ENCODE results near the gene ABCF2. TPM values are rescaled to one million over a fixed set of nuclear protein-coding genes. Genes with fewer than 3 reads are reported as not detected.

The ABCF2 gene
- total RNA-seq, 1 experiment from 2014 or later = 45.8 TPM

DNA sequence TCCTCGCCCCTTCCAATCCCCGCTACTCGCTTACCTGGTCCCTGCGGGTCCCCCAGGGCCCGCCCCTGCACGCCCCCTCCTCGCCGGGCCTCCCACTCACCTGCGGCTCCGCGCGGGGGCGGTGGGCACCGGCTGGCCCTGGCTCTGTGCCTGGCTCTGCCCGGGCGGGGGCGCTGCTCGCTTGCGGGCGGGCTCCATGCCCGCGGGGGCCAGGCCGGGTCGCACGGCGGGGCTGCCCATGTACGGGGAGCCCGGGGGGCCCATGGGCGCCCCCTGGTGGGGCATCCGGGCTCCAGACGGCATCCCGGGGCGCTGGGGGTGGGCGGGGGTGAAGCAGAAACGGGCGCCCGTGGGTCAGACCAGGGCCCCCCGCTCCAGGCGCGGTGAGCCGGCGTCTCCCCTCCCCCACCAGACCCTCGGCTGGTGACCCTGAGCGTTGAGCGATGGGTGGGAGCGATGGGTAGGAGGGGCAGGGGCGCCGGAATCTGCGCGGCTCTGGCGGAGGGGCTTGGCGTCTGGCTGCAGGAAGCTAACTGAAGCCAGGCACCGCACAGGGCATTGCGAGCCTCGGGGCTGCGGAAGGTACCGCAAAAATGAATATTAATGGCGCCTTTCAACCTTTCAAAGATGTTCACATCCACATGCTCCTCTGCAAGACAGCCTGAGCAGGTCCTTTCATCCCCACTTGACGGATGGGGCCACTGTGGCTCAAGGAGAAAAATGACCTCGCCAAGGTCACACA lies 18.5 kb upstream of the ABCF2 start:
- Histone ChIP-seq H2AFZ (no peak overlapping the region), H4K20me1 (ENCODE audit: insufficient read depth) (0 out of 2 replicates have a peak, but pooled peaks cover 3% of the 10 kb centered on the region), H3K4me3 (no peak overlapping the region), H3K27me3 (ENCODE audit: insufficient read depth, low read depth) (peaks cover 33% of the 10 kb centered on the region), H3K36me3 (ENCODE audit: low read depth) (no peaks in the 10 kb centered on the region), H3K27ac (no peak overlapping the region), H3K79me2 (ENCODE audit: low read depth) (no peaks in the 10 kb centered on the region), H3K9me2 (ENCODE audit: insufficient read depth) (no peaks in the 10 kb centered on the region), H3F3A (ENCODE audit: insufficient read depth, low read depth) (peaks cover 16% of the 10 kb centered on the region), H3K4me2 (no peak overlapping the region), H3K4me1 (replicated peaks; ENCODE audit: insufficient read depth) (no peaks in the 10 kb centered on the region; the same call in 1 of the 2 replicates), H3K9me3 (ENCODE audit: insufficient read depth, low read depth) (no peaks in the 10 kb centered on the region)
- intact Hi-C loops (cut with micrococcal nuclease; ENCODE audit: unreplicated experiment) = no loop called here
- BruUV-seq (replicated peaks) = no TSS peak
- no peak for TF ChIP-seq EZH2 (IDR thresholded peaks at IDR 0.05; ENCODE audit: low read depth)
- TF ChIP-seq, protein P1, sequence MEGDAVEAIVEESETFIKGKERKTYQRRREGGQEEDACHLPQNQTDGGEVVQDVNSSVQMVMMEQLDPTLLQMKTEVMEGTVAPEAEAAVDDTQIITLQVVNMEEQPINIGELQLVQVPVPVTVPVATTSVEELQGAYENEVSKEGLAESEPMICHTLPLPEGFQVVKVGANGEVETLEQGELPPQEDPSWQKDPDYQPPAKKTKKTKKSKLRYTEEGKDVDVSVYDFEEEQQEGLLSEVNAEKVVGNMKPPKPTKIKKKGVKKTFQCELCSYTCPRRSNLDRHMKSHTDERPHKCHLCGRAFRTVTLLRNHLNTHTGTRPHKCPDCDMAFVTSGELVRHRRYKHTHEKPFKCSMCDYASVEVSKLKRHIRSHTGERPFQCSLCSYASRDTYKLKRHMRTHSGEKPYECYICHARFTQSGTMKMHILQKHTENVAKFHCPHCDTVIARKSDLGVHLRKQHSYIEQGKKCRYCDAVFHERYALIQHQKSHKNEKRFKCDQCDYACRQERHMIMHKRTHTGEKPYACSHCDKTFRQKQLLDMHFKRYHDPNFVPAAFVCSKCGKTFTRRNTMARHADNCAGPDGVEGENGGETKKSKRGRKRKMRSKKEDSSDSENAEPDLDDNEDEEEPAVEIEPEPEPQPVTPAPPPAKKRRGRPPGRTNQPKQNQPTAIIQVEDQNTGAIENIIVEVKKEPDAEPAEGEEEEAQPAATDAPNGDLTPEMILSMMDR (conservative IDR thresholded peaks at IDR 0.05) = peak; percentile 47
- CTCF ChIA-PET = no interaction called here
- POLR2A ChIA-PET (ENCODE audit: unreplicated experiment) = no interaction called here
- DNase-seq = no peak

DNA sequence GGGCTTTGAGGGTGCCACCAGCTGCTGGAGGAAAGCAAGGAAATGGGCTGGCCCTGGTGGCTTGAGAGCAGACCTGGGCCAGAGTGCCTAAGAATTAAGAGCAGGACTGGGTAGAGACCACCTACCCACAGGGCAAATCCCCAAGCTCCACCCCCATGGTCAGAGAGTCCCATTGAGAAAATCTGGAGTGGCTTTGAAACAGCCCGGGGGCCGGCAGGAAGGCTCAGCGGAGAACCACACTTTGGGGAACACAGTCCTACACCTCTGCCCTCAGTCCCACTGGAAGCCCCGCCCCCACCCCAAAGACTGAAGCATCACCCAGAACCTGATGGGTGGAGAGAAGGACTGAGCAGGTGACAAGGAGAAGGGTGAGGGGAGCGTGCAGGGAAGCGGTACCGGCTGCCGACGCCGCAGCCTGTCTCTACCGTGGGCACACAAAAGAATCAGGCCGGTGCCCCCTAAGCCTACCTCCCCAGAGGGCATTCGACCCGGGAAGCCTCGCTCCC lies 17.9 kb upstream of the ABCF2 start:
- Histone ChIP-seq H3K4me3 (no peak overlapping the region), H3K9me2 (ENCODE audit: insufficient read depth) (no peaks in the 10 kb centered on the region), H3K27ac (no peak overlapping the region), H3F3A (ENCODE audit: insufficient read depth, low read depth) (peaks cover 16% of the 10 kb centered on the region), H4K20me1 (ENCODE audit: insufficient read depth) (0 out of 2 replicates have a peak, but pooled peaks cover 3% of the 10 kb centered on the region), H3K79me2 (ENCODE audit: low read depth) (no peaks in the 10 kb centered on the region), H3K36me3 (ENCODE audit: low read depth) (no peaks in the 10 kb centered on the region), H3K27me3 (ENCODE audit: insufficient read depth, low read depth) (peaks cover 26% of the 10 kb centered on the region), H3K4me2 (no peak overlapping the region), H3K9me3 (ENCODE audit: insufficient read depth, low read depth) (no peaks in the 10 kb centered on the region), H3K4me1 (replicated peaks; ENCODE audit: insufficient read depth) (no peaks in the 10 kb centered on the region; the same call in 1 of the 2 replicates), H2AFZ (no peak overlapping the region)
- ChIA-PET CTCF (interaction anchor here (0.6 to 1.9 kb wide), 4 partner anchors 12 to 376 kb away, joined by 6 to 23 read pairs (median 10); partner anchors contain the start of genes ABCF2 and CHPF2), POLR2A (ENCODE audit: unreplicated experiment) (no interaction called here)
- BruUV-seq (replicated peaks) = no TSS peak
- DNase-seq = no peak
- intact Hi-C loops (cut with micrococcal nuclease; ENCODE audit: unreplicated experiment) = loop anchor here (1.0 to 5.0 kb wide), 2 partner anchors 73 to 467 kb away; no protein-coding TSS in a partner anchor
- no peak for TF ChIP-seq EZH2 (IDR thresholded peaks at IDR 0.05; ENCODE audit: low read depth)
- TF ChIP-seq, protein P1 (conservative IDR thresholded peaks at IDR 0.05) = no peak

DNA sequence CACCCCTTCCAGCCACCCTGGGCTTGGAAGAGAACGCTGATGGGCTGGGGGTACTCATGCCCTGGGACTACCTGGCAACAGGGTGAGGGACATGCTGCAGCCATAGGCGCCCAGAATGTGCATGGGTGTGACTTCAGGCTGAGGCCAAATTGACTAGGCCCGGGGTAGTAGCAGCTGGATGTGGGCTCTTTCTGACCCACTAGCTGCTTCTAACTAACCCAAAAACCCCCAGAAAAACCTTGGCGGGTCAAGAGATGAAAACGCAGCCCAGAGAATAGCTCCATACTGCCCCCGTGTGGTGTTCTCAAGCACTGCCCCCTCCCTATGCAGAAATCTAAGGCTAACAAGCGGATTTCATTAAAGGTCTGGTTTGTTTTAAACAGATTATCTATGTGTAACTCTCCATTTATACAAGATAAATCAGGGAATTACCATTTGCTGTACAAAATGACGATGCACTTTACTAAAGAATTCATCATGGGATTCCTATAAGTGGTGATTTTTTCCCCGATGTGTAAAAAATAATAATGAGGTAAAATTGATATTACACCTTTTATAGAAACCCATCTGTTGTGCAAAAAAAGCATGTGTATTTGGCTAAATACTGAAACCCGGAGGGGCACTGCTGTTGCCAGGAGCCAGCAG lies 17.3 kb upstream of the ABCF2 start:
- H3K4me2 ChIP-seq = no peak overlapping the region
- POLR2A ChIA-PET (ENCODE audit: unreplicated experiment) = interaction anchor here (0.7 kb wide), 1 partner anchor 216 kb away, joined by 3 read pairs; no protein-coding TSS in a partner anchor

More for the DNA sequence above, 17.3 kb upstream of the ABCF2 start:
- no peak for TF ChIP-seq EZH2 (IDR thresholded peaks at IDR 0.05; ENCODE audit: low read depth)
- TF ChIP-seq, protein P1 (conservative IDR thresholded peaks at IDR 0.05) = peak; percentile 95
- Histone ChIP-seq H3K27ac (no peak overlapping the region), H3K4me3 (no peak overlapping the region), H4K20me1 (ENCODE audit: insufficient read depth) (0 out of 2 replicates have a peak, but pooled peaks cover 3% of the 10 kb centered on the region), H3F3A (ENCODE audit: insufficient read depth, low read depth) (peaks cover 16% of the 10 kb centered on the region), H3K79me2 (ENCODE audit: low read depth) (no peaks in the 10 kb centered on the region), H3K4me1 (replicated peaks; ENCODE audit: insufficient read depth) (no peaks in the 10 kb centered on the region; the same call in 1 of the 2 replicates), H3K36me3 (ENCODE audit: low read depth) (no peaks in the 10 kb centered on the region), H3K9me3 (ENCODE audit: insufficient read depth, low read depth) (no peaks in the 10 kb centered on the region), H2AFZ (no peak overlapping the region), H3K9me2 (ENCODE audit: insufficient read depth) (no peaks in the 10 kb centered on the region), H3K27me3 (ENCODE audit: insufficient read depth, low read depth) (peaks cover 25% of the 10 kb centered on the region)
- peak in 1 of 2 experiments; percentile 44 for DNase-seq
- CTCF ChIA-PET = interaction anchor here (0.5 to 1.9 kb wide), 8 partner anchors 11 to 375 kb away, joined by 3 to 23 read pairs (median 6); partner anchors contain the start of genes ABCF2, ATG9B and CHPF2
- no TSS peak for BruUV-seq (replicated peaks)
- intact Hi-C loops (cut with micrococcal nuclease; ENCODE audit: unreplicated experiment) = loop anchor here (1.0 to 5.0 kb wide), 2 partner anchors 72 to 466 kb away; no protein-coding TSS in a partner anchor
